ENCODE results near the gene MDK.

DNA sequence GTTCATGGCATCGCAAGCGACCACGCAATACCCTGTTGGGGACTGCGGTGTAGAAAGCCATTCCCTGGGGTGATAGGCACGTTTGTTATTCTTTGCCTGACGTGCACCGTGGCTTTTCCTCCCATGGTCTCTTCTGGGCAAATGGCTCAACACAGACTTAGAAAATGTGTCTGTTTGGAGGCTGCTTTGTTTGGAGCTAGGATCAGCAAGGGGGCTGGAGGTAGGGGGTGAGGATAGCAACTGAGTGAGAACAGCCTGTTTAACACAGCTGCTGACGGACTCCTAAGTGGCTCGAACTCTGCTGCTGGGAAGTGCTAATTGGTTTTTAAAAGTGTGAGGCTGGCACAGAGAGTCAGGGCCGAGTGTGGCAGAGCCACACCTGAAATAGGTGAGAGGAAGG, 26.2 kb downstream of the MDK start:
- TF ChIP-seq, protein P1, sequence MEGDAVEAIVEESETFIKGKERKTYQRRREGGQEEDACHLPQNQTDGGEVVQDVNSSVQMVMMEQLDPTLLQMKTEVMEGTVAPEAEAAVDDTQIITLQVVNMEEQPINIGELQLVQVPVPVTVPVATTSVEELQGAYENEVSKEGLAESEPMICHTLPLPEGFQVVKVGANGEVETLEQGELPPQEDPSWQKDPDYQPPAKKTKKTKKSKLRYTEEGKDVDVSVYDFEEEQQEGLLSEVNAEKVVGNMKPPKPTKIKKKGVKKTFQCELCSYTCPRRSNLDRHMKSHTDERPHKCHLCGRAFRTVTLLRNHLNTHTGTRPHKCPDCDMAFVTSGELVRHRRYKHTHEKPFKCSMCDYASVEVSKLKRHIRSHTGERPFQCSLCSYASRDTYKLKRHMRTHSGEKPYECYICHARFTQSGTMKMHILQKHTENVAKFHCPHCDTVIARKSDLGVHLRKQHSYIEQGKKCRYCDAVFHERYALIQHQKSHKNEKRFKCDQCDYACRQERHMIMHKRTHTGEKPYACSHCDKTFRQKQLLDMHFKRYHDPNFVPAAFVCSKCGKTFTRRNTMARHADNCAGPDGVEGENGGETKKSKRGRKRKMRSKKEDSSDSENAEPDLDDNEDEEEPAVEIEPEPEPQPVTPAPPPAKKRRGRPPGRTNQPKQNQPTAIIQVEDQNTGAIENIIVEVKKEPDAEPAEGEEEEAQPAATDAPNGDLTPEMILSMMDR (IDR thresholded peaks at IDR 0.05; ENCODE audit: low read depth, low read length) = no peak
- TF ChIP-seq, protein P2, sequence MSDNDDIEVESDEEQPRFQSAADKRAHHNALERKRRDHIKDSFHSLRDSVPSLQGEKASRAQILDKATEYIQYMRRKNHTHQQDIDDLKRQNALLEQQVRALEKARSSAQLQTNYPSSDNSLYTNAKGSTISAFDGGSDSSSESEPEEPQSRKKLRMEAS (IDR thresholded peaks at IDR 0.05; ENCODE audit: low read depth, low read length) = no peak
- no peak for TF ChIP-seq POLR2A (IDR thresholded peaks at IDR 0.05; ENCODE audit: extremely low read depth, insufficient read length)
- no peak for TF ChIP-seq MYC (IDR thresholded peaks at IDR 0.05; ENCODE audit: low read depth, low read length)

Data from NB4 (cell line).